Pancreas (tissue), 10 donors: Measurements from ENCODE around the gene IFT20. TPM values are rescaled to one million over a fixed set of nuclear protein-coding genes. Genes with fewer than 3 reads are reported as not detected.

Experiments used
- ATAC-seq, 4 donors: fragments of 200-7000 bp; cut with Tn5 transposase; one replicate each; pipeline versions ENCODE4 v1.8.0 to v1.9.1; 2020; ENCODE audit warnings: mild to moderate bottlenecking in 4 of 4, moderate library complexity in 4 of 4
- DNase-seq, 6 donors: peaks; one replicate each; pipeline ENCODE4 v3.0.0-alpha.2; 2020
- FAIRE-seq: peaks from 2 replicates; lab custom pipeline; 2012; peaks lifted over from hg19 to GRCh38; lab: Jason Lieb, UNC
- H3K27ac ChIP-seq, 4 donors: fragments of 200-600 bp; sonication (generic); 1 replicate in 3 of 4; 2 replicates in 1 of 4; pipeline versions ENCODE4 v1.5.0 to v1.8.0; 2020
- H3K27me3 ChIP-seq, 4 donors: fragments of 200-600 bp; one replicate each; pipeline ENCODE4 v1.8.0; 2021
- H3K36me3 ChIP-seq, 3 donors: fragments of 200-600 bp; sonication (generic) in 1 of 3; one replicate each; pipeline versions ENCODE4 v1.5.0 to v1.8.0; 2020 to 2021
- H3K4me1 ChIP-seq, 3 donors: fragments of 200-600 bp; one replicate each; pipeline ENCODE4 v1.8.0; 2021
- H3K4me3 ChIP-seq, 4 donors: fragments of 200-600 bp; sonication (generic) in 2 of 4; one replicate each; pipeline versions ENCODE4 v1.5.0 to v1.8.0; 2020 to 2021
- H3K9me3 ChIP-seq, 4 donors: fragments of 200-600 bp; one replicate each; pipeline ENCODE4 v1.8.0; 2021
- CTCF ChIP-seq, 4 donors: fragments of 200-600 bp; sonication (generic) in 3 of 4; IDR thresholded peaks; one replicate each; pipeline versions ENCODE4 v1.5.0 to v1.8.0; 2021; ENCODE audit warnings: antibody characterized with exemption in 4 of 4
- WGBS, 2 donors: extraction: QIAGEN DNeasy Blood & Tissue Kit; methylation state at CpG; one replicate each; pipeline ENCODE4 v1.1.7; 2013; 5-methylcytosine and 5-hydroxymethylcytosine counted together
- intact Hi-C, 3 donors: fragments of 100-400 bp; cut with DNase I; formaldehyde crosslinking; loops; one replicate each; pipeline versions ENCODE4 v1.11.1 to v1.14.2; 2022
- polyA plus RNA-seq, 2 donors: library from polyadenylated mRNA; stranded (reverse); fragments of 200-250 nt; gene quantifications; one replicate each; pipeline ENCODE4 v1.2.3, GENCODE V29; 2013
- total RNA-seq, 6 donors: library from RNA; stranded (reverse); fragmentation: NEBNext Ultra II Directional in 4 of 6; extraction: Animal tissue kit (Norgen Biotek cat#: 25700) in 4 of 6; gene quantifications; one replicate each; pipeline versions ENCODE4 v1.2.1 to v1.2.4, GENCODE V29; 2021 to 2023
- donor health status: healthy with polysubstance abuse.
- donor health status: DM: no; HTN: no; CAD: no; lungs with moderate emphysema.
- donor health status: DM: no; HTN: no; CAD: no.
- donor health status: control.
- donor health status: control.
- donor health status: Bipolar disorder and iron deficiency.
- donor health status: DM: yes; HTN: yes; CAD: no.
- donor health status: DM: no; HTN: no; CAD: no.
- donor health status: DM: no; HTN: no; CAD: no.
- donor health status: DM: yes; HTN: yes; CAD: no.

The IFT20 gene
- total and polyA plus RNA-seq, 8 donors = 42.3 to 79.0 (median 50.3) TPM

GRCh38 chr17:28318759-28319597, 16.3 kb downstream of the IFT20 start, which contains the start of gene TMEM97:
Gene TMEM97, plus strand, starts transcription at chr17:28319200. Its CDS starts 40 bp downstream, at chr17:28319240.
- Histone ChIP-seq H3K27me3 (no peaks in the 10 kb centered on the region), H3K9me3 (no peaks in the 10 kb centered on the region), H3K4me1 (peaks cover 4 to 20% (median 20%) of the 10 kb centered on the region in 3 donors), H3K27ac (peak within 1 kb of the TSS; percentile 84 to 97 (median 92)), H3K4me3 (peak within 1 kb of the TSS; percentile 43 to 80 (median 72)), H3K36me3 (no peaks in the 10 kb centered on the region)
- 0% methylated on average over 58 to 72 of the region's 72 CpGs for WGBS, 2 donors
- ATAC-seq (peak; percentile 86 to 96 (median 93)), FAIRE-seq (peak; percentile 41), DNase-seq (peak; percentile 96 to 99 (median 97))
- intact Hi-C loops = no loop called here
- no peak for TF ChIP-seq CTCF (IDR thresholded peaks at IDR 0.05)

- peak; percentile 1 to 8 (median 4) for ATAC-seq
- peak in 1 of 6 donors; percentile 46 for DNase-seq
- H3K36me3 ChIP-seq = no peaks in the 10 kb centered on the region
- H3K4me1 ChIP-seq = peaks cover 6 to 18% (median 15%) of the 10 kb centered on the region in 3 donors
- no peaks in the 10 kb centered on the region for H3K9me3 ChIP-seq
- TF ChIP-seq CTCF (IDR thresholded peaks at IDR 0.05) = no peak
- FAIRE-seq = no peak
- 10% methylated on average over 40 of the region's 40 CpGs for WGBS, 2 donors
- H3K27me3 ChIP-seq = no peaks in the 10 kb centered on the region
- H3K4me3 ChIP-seq = peak overlapping the region; percentile 14 to 80 (median 59)
- intact Hi-C loops = no loop called here
- H3K27ac ChIP-seq = peak overlapping the region; percentile 84 to 97 (median 92)
Observed at GRCh38 chr17:28317966-28318758, 17.1 kb downstream of the IFT20 start.

GRCh38 chr17:28317099-28317965, 17.9 kb downstream of the IFT20 start:
- Histone ChIP-seq H3K27ac (peak overlapping the region; percentile 37 to 97 (median 90)), H3K9me3 (no peaks in the 10 kb centered on the region), H3K4me3 (peak overlapping the region in 2 of 4 donors; percentile 75 to 80), H3K4me1 (peaks cover 14 to 18% (median 14%) of the 10 kb centered on the region in 3 donors), H3K36me3 (no peaks in the 10 kb centered on the region), H3K27me3 (no peaks in the 10 kb centered on the region)
- FAIRE-seq (no peak), DNase-seq (no peak), ATAC-seq (no peak)
- intact Hi-C loops = no loop called here
- no peak for TF ChIP-seq CTCF (IDR thresholded peaks at IDR 0.05)
- 69 to 79% methylated on average over 21 of the region's 21 CpGs for WGBS, 2 donors

- peaks cover 16 to 20% (median 19%) of the 10 kb centered on the region in 3 donors for H3K4me1 ChIP-seq
- no peaks in the 10 kb centered on the region for H3K36me3 ChIP-seq
- WGBS, 2 donors = 88% methylated on average over 4 of the region's 4 CpGs
- FAIRE-seq (no peak), ATAC-seq (no peak), DNase-seq (no peak)
- no peak overlapping the region for H3K27ac ChIP-seq
- no peak overlapping the region for H3K4me3 ChIP-seq
- H3K27me3 ChIP-seq = no peaks in the 10 kb centered on the region
- H3K9me3 ChIP-seq = no peaks in the 10 kb centered on the region
- TF ChIP-seq CTCF (IDR thresholded peaks at IDR 0.05) = no peak
- intact Hi-C loops = no loop called here
Observed at GRCh38 chr17:28315846-28316705, 19.2 kb downstream of the IFT20 start.
